Measurements from ENCODE around the gene ACSS2.

Gene ACSS2

DNA sequence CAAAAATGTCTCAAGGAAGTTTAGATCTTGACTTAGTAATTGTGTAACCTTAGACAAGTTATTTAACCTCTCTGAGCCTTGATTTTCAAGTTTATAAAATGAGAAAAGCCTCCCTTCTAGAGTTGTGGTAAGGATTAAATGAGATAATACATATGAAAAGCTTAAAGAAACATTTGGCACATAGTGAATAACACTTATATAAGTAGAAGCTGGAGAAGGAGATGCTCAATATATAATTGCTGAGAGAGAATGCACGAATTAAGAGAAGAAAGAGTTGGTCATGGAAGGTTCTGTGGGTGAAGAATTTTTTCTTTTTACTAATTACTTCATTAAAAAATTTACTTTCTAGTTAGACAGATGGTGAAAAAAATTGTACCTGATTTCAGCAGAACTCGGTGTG lies 5.3 kb downstream of the ACSS2 start:
- Histone ChIP-seq H3K9me3 (ENCODE audit: low read length) (no peaks in the 10 kb centered on the region), H3K4me1 (ENCODE audit: insufficient read depth, low read length, severe bottlenecking) (peaks cover 2% of the 10 kb centered on the region), H3K4me3 (ENCODE audit: low read depth, low read length, poor library complexity, severe bottlenecking) (no peak overlapping the region), H3K36me3 (ENCODE audit: insufficient read depth, low read length) (no peaks in the 10 kb centered on the region), H4K20me1 (ENCODE audit: insufficient read depth, low read length) (no peaks in the 10 kb centered on the region), H3K9ac (ENCODE audit: low read length) (no peak overlapping the region), H2AFZ (ENCODE audit: low read length) (no peak overlapping the region), H3K27ac (ENCODE audit: low read depth, low read length, poor library complexity, severe bottlenecking) (no peak overlapping the region), H3K4me2 (ENCODE audit: low read length) (no peak overlapping the region), H3K9me2 (ENCODE audit: low read depth, low read length) (no peaks in the 10 kb centered on the region), H3K27me3 (ENCODE audit: insufficient read depth, low read length) (no peaks in the 10 kb centered on the region), H3F3A (ENCODE audit: insufficient read depth, low read length) (no peaks in the 10 kb centered on the region), H3K79me2 (ENCODE audit: insufficient read depth, low read length) (no peaks in the 10 kb centered on the region)
- no peak for TF ChIP-seq EZH2 (IDR thresholded peaks at IDR 0.05; ENCODE audit: borderline replicate concordance, low read length)
- TF ChIP-seq, protein P1, sequence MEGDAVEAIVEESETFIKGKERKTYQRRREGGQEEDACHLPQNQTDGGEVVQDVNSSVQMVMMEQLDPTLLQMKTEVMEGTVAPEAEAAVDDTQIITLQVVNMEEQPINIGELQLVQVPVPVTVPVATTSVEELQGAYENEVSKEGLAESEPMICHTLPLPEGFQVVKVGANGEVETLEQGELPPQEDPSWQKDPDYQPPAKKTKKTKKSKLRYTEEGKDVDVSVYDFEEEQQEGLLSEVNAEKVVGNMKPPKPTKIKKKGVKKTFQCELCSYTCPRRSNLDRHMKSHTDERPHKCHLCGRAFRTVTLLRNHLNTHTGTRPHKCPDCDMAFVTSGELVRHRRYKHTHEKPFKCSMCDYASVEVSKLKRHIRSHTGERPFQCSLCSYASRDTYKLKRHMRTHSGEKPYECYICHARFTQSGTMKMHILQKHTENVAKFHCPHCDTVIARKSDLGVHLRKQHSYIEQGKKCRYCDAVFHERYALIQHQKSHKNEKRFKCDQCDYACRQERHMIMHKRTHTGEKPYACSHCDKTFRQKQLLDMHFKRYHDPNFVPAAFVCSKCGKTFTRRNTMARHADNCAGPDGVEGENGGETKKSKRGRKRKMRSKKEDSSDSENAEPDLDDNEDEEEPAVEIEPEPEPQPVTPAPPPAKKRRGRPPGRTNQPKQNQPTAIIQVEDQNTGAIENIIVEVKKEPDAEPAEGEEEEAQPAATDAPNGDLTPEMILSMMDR (IDR thresholded peaks at IDR 0.05; ENCODE audit: low read length): no peak

DNA sequence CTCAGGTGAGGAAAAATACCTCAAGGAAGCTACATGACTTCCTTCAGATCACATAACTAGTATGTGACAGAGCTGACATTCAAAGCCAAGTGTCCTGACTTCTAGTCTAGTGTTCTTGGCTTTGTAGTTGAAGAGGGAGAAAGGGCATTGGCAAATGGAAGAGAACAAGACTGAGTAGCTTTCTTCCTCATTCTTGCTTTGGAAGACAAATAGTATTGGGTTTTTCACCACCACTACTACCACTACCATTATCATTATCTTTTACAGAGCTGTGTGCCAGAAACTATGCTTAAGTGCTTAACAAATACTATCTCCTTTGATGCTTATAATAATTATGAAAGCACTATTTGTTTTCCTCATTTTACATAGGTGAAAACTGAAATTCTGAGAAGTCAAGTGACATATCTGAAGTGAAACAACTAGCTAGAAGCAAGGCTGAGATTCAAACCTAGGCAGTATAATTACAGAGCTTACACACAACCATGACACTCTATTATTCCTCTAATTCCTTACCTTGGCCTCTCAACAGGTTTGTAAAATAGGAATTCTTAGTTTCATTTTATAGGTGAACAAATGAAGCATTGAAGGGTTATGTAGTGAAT lies 6.8 kb downstream of the ACSS2 start:
- H3F3A ChIP-seq (ENCODE audit: insufficient read depth, low read length): no peaks in the 10 kb centered on the region
- no peak for TF ChIP-seq EZH2 (IDR thresholded peaks at IDR 0.05; ENCODE audit: borderline replicate concordance, low read length)
- TF ChIP-seq, protein P1 (IDR thresholded peaks at IDR 0.05; ENCODE audit: low read length): no peak
- H3K36me3 ChIP-seq (ENCODE audit: insufficient read depth, low read length): no peaks in the 10 kb centered on the region
- H4K20me1 ChIP-seq (ENCODE audit: insufficient read depth, low read length): no peaks in the 10 kb centered on the region
- no peak overlapping the region for H3K4me3 ChIP-seq (ENCODE audit: low read depth, low read length, poor library complexity, severe bottlenecking)
- no peaks in the 10 kb centered on the region for H3K9me2 ChIP-seq (ENCODE audit: low read depth, low read length)
- no peak overlapping the region for H3K9ac ChIP-seq (ENCODE audit: low read length)
- no peaks in the 10 kb centered on the region for H3K27me3 ChIP-seq (ENCODE audit: insufficient read depth, low read length)
- H3K4me1 ChIP-seq (ENCODE audit: insufficient read depth, low read length, severe bottlenecking): no peaks in the 10 kb centered on the region
- no peaks in the 10 kb centered on the region for H3K79me2 ChIP-seq (ENCODE audit: insufficient read depth, low read length)
- no peak overlapping the region for H3K27ac ChIP-seq (ENCODE audit: low read depth, low read length, poor library complexity, severe bottlenecking)
- no peak overlapping the region for H2AFZ ChIP-seq (ENCODE audit: low read length)
- no peaks in the 10 kb centered on the region for H3K9me3 ChIP-seq (ENCODE audit: low read length)
- no peak overlapping the region for H3K4me2 ChIP-seq (ENCODE audit: low read length)

DNA sequence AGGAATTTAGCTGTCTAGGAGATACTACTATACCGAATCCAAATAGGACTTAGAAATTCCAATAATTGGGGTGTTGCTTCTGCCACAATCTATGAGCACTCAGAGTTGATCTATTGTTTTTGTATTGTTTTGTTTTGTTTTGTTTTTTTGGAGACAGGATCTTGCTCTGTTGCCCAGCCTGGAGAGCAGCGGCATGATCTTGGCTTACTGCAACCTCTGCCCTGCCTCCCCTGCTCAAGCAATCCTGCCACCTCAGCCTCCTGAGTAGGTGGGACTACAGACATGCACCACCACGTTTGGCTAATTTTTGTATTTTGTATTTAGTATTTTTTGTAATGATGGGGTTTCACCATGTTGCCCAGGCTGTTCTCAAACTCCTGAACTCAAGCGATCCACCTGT lies 7.4 kb downstream of the ACSS2 start:
- H3K27me3 ChIP-seq (ENCODE audit: insufficient read depth, low read length): no peaks in the 10 kb centered on the region
- no peaks in the 10 kb centered on the region for H4K20me1 ChIP-seq (ENCODE audit: insufficient read depth, low read length)
- no peaks in the 10 kb centered on the region for H3K79me2 ChIP-seq (ENCODE audit: insufficient read depth, low read length)
- no peak overlapping the region for H3K4me2 ChIP-seq (ENCODE audit: low read length)
- no peaks in the 10 kb centered on the region for H3K9me3 ChIP-seq (ENCODE audit: low read length)
- H2AFZ ChIP-seq (ENCODE audit: low read length): no peak overlapping the region
- H3K36me3 ChIP-seq (ENCODE audit: insufficient read depth, low read length): no peaks in the 10 kb centered on the region
- H3K4me3 ChIP-seq (ENCODE audit: low read depth, low read length, poor library complexity, severe bottlenecking): no peak overlapping the region
- H3K27ac ChIP-seq (ENCODE audit: low read depth, low read length, poor library complexity, severe bottlenecking): no peak overlapping the region
- no peaks in the 10 kb centered on the region for H3K9me2 ChIP-seq (ENCODE audit: low read depth, low read length)
- no peaks in the 10 kb centered on the region for H3K4me1 ChIP-seq (ENCODE audit: insufficient read depth, low read length, severe bottlenecking)
- H3F3A ChIP-seq (ENCODE audit: insufficient read depth, low read length): no peaks in the 10 kb centered on the region
- no peak overlapping the region for H3K9ac ChIP-seq (ENCODE audit: low read length)
- TF ChIP-seq, protein P1 (IDR thresholded peaks at IDR 0.05; ENCODE audit: low read length): no peak
- TF ChIP-seq EZH2 (IDR thresholded peaks at IDR 0.05; ENCODE audit: borderline replicate concordance, low read length): no peak
